Bronchial epithelial cell (primary cell): ENCODE measurements around the gene DAB2IP. TPM values are rescaled to one million over a fixed set of nuclear protein-coding genes. Genes with fewer than 3 reads are reported as not detected.

Source experiments
- DNase-seq: peaks from one replicate; pipeline ENCODE4 v3.0.0-alpha.2; 2010; ENCODE audit warnings: low read depth
- FAIRE-seq: peaks from 2 replicates; lab custom pipeline; 2011; peaks lifted over from hg19 to GRCh38; lab: Jason Lieb, UNC
- H3K27me3 ChIP-seq: 2 replicates; pipeline ENCODE4 v1.5.1; 2011; ENCODE audit warnings: low read length; ENCODE audit not compliant: control insufficient read depth, insufficient read depth
- H3K36me3 ChIP-seq: 2 replicates; pipeline ENCODE4 v1.5.1; 2011; ENCODE audit warnings: low read length; ENCODE audit not compliant: control insufficient read depth, insufficient read depth
- H3K4me3 ChIP-seq: 2 replicates; pipeline ENCODE4 v1.5.1; 2011; ENCODE audit warnings: mild to moderate bottlenecking, low read depth, low read length, control low read depth
- total RNA-seq: library from RNA; depleted of rRNA; stranded (reverse); fragments of >200 nt; gene quantifications from 2 replicates; pipeline ENCODE4 v1.2.1, GENCODE V29; 2014
- TF ChIP-seq, protein P1 (sequence below): IDR thresholded peaks from 2 replicates; pipeline ENCODE4 v1.5.1; 2011; ENCODE audit warnings: mild to moderate bottlenecking, moderate library complexity, low read length, control low read depth, inconsistent platforms; ENCODE audit not compliant: insufficient read depth, severe bottlenecking

DAB2IP gene
- total RNA-seq, 1 donor from 2014 or later = 8.4 TPM

DNA sequence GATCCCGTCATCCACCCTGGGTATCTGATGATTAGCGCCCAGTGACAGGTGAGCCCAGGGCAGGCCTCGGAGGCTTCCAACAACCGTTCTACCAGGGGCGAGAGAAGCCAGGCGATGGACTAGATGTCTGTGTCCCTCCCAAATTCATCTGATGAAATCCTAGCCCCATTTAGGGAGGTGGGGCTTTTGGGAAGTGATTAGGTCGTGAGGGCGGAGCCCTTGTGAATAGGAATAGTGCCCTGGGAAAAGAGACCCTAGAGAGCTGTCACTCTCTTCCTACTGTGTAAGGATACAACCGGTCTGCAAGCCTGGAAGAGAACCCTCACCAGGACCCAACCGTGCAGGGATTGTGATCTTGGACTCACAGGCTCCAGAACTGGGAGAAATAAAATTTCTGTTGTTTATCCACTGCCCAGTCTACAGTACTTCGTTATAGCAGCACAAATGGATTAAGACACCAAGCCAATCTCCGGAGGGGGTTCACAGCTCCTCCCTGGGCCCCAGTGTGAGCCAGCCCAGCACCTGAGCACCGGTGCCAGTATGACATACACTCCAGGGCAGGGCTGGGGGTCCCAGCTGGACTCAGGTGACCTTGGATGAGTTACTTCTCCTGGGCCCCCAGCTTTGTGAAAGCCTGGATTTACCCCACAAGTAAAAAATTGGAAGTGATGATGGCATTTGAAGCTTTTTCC is 162.2 kb downstream of the DAB2IP start:
- FAIRE-seq (no peak), DNase-seq (no peak)
- H3K27me3 ChIP-seq = no peaks in the 10 kb centered on the region
- TF ChIP-seq, protein P1, sequence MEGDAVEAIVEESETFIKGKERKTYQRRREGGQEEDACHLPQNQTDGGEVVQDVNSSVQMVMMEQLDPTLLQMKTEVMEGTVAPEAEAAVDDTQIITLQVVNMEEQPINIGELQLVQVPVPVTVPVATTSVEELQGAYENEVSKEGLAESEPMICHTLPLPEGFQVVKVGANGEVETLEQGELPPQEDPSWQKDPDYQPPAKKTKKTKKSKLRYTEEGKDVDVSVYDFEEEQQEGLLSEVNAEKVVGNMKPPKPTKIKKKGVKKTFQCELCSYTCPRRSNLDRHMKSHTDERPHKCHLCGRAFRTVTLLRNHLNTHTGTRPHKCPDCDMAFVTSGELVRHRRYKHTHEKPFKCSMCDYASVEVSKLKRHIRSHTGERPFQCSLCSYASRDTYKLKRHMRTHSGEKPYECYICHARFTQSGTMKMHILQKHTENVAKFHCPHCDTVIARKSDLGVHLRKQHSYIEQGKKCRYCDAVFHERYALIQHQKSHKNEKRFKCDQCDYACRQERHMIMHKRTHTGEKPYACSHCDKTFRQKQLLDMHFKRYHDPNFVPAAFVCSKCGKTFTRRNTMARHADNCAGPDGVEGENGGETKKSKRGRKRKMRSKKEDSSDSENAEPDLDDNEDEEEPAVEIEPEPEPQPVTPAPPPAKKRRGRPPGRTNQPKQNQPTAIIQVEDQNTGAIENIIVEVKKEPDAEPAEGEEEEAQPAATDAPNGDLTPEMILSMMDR = no peak
- H3K36me3 ChIP-seq = no peaks in the 10 kb centered on the region
- H3K4me3 ChIP-seq = no peak overlapping the region

DNA sequence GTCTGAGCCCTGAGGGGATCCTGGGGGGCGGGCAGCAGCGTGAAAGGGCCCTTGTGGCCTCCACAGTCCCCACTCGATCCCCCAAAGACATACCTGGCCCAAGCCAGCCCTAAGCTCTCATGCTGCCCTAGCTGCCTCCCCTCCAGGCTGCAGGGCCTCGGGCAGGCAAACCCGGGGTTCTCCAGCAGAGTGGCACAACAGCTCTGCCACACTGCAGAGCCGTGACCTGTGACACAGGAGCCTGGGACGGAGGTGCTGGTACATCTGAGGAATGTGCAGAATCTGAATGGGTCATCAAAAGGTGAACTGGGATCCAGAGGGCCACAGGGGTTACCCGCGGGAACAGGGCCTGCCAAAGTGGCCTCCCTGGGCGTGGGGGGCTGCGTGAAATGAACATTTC is 163.2 kb downstream of the DAB2IP start:
- no peak for FAIRE-seq
- no peak overlapping the region for H3K4me3 ChIP-seq
- H3K36me3 ChIP-seq = no peaks in the 10 kb centered on the region
- H3K27me3 ChIP-seq = no peaks in the 10 kb centered on the region
- DNase-seq = no peak
- TF ChIP-seq, protein P1 = no peak

DNA sequence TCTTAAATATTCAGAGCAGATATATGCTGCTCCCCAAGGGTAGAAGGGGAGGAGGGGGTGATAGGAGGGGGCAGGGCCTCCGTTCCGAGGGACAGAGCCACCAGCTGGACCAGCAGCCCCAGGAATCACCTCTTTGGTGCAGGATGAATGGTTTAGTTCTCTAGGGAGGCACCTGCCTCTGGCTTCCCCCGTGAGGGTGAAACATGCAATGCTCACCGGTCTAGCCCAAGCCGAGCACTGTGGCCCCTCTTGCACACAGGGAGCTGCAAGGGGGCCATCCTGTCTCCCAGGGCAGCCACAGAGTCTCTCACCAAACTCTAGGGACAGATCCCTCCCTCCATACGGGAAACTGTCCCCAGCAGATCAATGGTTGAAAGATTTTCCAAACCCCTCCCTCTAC is 163.7 kb downstream of the DAB2IP start:
- FAIRE-seq (no peak), DNase-seq (no peak)
- H3K36me3 ChIP-seq = no peaks in the 10 kb centered on the region
- TF ChIP-seq, protein P1 = no peak
- no peaks in the 10 kb centered on the region for H3K27me3 ChIP-seq
- no peak overlapping the region for H3K4me3 ChIP-seq

DNA sequence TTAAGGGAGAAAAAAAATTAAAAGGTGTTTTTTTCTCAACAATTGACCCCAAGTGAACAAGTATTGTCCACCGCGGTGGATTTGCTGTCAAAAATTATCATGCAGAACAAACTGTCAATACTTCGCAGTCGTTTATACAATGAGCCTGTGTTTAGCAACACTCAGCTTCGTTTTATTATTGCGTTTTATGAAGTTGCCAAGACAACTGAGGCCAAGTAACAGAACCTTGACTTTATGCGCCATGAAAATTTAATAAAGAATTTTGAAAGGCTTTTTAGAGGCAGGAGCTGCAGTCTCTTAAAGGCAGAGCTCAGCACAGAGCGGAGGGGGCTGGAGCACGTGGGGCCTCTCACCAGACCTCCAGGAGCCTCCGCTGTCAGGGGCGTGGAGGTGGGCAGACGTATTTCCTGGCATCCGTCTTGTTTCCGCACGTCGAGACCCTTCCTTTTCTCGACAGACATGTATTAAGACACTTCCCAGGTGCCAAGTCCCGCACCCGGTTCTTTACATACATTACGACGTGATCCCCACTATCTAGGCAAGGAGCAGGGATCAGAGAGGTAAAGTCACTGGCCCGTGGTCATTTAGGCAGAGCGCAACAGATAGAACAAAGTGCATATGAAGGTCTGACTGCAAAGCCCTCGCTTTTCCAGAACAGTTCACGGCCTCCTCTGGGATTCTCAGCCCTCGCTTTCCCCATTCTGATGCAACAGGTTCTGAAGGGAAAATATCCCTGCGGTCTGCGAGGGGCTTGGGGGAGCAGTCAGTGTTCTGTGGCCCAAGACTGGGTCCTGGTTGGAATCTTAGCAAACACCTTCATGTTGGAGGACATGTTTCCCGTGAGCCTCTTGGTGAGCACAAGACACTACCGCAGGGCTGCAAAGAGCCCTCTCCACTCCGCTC is 164.4 kb downstream of the DAB2IP start:
- Histone ChIP-seq H3K4me3 (no peak overlapping the region), H3K27me3 (no peaks in the 10 kb centered on the region), H3K36me3 (no peaks in the 10 kb centered on the region)
- FAIRE-seq (no peak), DNase-seq (no peak)
- TF ChIP-seq, protein P1 = no peak

DNA sequence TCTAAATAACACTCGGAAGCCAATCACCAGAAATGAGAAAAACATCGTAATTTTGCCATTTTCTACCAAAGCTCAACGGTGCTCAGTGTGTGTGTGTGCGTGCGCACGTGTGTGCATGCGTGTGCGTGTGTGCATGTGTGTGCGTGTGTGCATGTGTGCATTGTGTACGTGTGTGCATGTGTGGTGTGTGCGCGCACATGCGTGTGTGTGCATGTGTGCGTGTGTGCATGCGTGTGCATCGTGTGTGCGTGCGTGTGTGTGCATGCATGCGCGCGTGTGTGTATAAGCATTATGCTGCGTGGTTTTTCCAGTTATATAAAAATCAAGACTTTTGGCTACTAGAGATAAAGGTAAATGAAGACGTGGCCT is 165.0 kb downstream of the DAB2IP start:
- FAIRE-seq (peak; percentile 88), DNase-seq (no peak)
- TF ChIP-seq, protein P1 = no peak
- Histone ChIP-seq H3K27me3 (no peaks in the 10 kb centered on the region), H3K36me3 (no peaks in the 10 kb centered on the region), H3K4me3 (no peak overlapping the region)
